GM18951 (cell line): ENCODE measurements around the gene SLAMF9.

ENCODE experiments used
- POLR2A ChIP-seq: IDR thresholded peaks from 4 replicates; pipeline ENCODE4 v1.6.1; 2011; ENCODE audit warnings: mild to moderate bottlenecking; ENCODE audit not compliant: insufficient read length, insufficient read depth; ENCODE audit errors: extremely low read depth
- in situ Hi-C: fragments of 300-500 bp; cut with MboI; formaldehyde crosslinking; loops from one replicate; pipeline ENCODE4 v1.12.0; 2022; ENCODE audit warnings: low sequenced_read_pairs, mixed read lengths, inconsistent platforms; ENCODE audit not compliant: unreplicated experiment

Gene SLAMF9

DNA sequence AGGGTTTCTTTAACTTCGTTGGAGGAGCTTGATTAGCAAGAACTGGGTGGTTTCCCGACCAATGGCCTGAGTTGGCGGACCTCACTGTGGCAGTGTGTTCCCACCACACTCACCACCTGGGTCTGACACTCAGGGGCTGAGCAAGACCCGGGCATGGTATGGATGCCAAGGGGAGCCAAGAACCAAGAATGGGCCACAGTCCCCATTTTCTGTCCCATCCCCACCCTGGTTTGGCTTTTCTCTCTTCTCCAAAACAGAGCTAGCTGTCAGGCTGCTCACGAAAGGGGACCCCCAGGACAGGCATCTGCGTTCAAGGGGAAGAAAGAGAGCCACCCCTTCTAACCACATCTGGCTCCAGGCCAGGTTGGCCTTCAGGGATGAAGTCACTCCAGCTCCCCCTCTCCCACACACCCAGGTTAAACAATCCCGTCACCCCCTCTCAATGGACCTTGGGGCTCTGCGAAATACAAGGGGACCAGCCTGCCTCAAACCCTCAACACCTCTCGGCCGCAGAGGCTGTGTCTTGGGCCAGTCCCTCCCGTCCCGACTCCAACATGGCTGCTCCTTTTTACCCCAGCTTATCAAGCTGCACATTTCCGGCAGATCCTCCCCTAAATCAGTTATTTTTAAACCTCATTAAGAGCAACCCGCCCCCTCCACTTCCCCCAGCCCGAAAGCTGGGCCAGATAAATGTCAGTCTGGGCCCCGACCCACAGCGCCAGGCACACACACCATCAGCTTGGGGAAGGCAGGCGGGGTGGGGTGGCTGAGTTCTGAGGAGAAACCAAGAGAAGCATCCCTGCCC lies 32.1 kb downstream of the SLAMF9 start:
- no peak for TF ChIP-seq POLR2A
- in situ Hi-C loops = no loop called here

DNA sequence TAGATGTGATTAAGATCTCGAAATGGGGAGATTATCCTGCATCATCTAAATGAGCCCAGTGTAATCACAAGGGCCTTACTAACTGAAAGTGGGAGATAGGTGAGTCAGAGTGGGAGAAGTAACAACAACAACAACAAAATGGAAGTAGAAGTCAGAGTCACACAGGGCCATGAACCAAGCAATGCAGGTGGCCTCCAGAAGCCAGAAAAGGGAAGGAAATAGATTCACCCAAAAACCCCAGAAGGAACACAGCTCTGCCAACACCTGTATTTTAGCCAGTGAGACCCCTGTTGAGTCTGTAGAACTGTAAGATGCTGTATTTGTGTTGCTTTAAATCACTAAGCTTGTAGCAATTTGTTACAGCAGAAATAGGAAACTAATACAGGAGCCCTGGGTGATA lies 32.8 kb downstream of the SLAMF9 start:
- no peak for TF ChIP-seq POLR2A
- in situ Hi-C loops = no loop called here

DNA sequence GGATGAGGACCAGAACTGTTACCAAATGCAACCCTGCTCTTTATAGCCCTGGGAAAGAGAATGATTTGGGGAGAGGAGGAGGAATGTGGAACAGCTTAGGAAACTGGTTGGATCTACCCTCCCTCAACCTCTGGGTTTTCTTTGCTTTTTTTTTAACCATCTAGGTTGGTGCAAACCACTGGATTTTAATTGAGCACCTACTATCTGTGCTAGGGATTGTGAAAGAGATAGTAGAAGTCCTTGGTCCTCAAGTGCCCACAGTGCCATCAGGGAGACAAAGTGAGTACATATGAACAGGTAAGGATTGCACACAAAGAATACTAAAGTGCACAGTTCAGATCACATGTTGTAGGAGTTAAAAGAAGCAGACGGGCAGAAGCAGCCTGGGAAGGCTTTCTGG lies 33.4 kb downstream of the SLAMF9 start:
- in situ Hi-C loops = no loop called here
- TF ChIP-seq POLR2A = no peak

DNA sequence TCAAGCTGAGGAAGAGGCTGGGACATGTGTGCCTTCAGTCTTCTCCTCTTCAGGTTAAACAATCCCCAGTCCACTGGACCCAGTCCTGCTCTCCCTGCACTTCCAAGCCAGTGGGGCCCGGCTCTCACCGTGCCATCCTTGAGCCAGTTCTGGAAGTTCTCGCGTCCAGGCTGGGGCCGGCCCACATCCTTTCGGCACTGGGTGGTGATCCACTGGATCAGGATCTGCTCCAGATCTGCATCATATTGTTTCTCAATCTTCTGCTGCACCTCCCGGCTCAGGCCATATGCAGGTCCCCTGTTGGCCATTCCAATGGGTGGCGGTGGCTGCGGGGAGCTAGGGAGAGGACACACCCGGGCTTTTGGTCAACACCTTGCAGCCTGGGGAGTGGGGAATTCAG lies 33.8 kb downstream of the SLAMF9 start:
- in situ Hi-C loops = no loop called here
- TF ChIP-seq POLR2A = no peak

DNA sequence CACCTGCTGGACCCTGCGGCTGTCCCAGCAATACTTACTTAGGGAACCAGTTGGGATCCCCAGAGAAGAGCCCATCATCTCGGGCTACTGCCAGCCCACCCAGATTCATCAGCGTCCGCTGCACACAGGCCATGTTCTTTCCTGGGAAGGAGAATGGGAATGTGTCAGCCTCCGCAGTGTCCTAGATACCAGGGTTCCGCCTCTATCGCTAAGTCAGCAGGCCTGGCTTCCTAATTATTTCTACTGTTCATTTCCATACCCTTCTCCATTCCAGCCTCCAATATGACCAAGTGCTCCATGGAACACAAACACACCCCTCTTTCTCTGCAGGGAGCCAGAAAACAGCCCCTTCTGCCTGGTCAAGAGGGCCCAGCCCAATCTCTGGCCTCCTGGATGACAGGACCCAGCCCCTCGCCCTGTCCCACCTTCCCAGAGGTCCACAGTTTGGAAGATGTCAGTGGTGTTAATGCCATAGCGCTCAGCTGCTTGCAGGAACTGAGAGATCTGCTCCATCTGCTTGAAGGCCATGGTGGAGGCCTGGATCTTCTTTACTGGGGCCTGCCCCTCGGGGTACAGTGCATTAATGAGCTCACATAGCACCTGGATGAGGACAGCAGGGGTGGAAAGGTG lies 34.7 kb downstream of the SLAMF9 start:
- no peak for TF ChIP-seq POLR2A
- in situ Hi-C loops = no loop called here

DNA sequence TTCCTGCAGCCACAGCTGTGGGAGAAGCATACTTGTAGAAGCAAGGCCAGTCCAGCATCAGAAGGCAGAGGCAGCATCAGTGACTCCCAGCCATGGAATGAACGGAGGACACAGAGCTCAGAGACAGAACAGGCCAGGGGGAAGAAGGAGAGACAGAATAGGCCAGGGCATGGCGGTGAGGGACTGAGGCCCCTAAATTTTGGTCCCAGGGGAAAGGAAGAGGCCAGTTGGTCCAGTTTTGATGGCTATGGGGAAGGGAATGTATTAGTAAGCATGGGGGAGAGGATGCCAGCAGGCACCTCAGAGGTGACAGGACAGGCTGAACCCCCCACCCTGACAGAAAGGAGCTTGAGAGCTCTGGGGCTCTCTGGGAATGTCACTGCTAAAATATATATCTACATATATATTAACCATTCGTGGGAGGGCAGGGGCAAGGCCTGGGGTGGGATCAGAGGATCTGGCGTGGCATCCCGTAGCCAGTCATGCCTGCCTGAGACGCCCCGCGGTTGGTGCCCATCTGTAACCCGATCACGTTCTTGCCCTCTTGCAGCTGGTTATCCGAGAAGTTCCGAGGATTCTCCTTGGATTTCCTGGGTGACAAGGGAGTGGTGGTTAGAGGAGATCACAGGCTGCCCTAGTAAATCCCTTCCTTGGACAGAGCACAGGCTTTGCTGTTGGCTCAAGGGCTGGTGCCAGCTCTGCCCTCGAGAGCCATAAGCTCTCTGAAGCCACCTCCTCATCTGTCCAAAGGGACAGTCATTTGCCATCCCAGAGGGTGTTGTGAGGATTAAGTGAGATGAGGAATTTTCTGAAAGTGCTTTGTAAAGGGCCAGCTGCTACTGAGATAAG lies 35.5 kb downstream of the SLAMF9 start:
- in situ Hi-C loops = no loop called here
- no peak for TF ChIP-seq POLR2A

DNA sequence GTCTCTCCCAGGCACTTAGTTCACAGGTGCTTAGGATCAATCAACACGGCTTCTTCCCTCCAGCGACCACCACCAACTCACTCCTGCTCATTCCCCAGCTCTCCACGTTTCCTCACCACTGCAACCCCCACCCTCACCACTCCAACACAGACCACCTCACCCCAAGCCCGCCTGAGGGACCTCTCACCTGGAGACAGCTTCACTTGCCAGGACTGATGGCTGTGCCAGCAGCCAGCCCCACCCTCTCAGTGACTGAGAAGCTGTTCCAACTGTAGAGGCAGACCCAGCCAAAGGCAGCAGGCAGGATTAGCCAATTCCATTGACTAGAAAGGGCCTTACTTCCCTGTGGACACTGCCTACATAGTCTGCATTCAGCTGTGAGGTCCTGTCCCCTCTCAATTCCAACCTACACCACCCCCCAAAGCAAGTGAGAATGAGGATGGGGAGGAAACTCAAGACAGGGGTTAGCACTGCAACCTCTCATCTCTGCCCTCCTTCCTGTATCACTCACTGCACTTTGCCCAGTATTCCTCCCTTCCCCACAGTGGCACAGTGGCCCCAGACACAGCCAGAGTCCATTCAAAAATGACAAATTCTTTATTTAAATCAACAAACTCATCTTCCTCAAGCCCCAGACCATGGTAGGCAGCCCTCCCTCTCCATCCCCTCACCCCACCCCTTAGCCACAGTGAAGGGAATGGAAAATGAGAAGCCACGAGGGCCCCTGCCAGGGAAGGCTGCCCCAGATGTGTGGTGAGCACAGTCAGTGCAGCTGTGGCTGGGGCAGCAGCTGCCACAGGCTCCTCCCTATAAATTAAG lies 36.3 kb downstream of the SLAMF9 start:
- in situ Hi-C loops = no loop called here
- TF ChIP-seq POLR2A = no peak

DNA sequence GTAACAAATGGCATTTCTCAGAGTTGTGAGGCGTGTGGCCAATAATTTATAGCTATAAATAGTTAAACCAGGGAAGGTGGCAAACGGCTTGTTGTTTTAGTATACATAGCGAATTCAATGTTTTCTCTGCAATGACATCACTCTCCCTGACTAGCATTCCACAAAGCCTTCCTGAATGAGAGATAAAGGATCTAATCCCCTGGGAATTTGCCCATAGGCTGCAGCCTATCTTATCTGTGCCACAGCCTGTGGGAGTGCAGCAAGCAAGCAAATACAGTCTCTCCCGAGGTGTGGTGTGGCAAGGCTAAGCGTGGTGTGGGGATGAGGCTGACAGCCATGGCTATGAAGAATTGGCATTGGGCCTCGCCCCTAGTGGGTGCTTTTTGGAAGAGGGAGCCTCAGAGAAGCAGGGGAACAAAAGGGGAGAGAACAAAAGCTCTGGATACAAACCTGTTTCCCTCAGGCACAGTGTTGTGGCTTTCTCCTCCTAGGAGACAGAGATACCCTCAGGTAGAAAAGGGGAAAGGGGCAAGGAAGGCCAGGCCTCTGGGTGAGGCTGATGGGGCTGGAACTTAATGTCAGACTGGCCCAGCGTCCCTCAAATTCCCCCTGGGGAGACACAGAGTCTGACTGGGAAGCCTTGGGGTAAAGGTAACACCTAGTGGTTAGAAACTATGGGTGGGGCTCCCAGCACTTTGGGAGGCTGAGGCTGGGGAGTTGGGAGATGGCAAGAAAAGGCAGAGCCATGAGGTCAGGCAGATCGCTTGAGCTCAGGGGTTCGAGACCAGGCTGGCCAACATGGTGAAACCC lies 37.6 kb downstream of the SLAMF9 start:
- in situ Hi-C loops = no loop called here
- no peak for TF ChIP-seq POLR2A

DNA sequence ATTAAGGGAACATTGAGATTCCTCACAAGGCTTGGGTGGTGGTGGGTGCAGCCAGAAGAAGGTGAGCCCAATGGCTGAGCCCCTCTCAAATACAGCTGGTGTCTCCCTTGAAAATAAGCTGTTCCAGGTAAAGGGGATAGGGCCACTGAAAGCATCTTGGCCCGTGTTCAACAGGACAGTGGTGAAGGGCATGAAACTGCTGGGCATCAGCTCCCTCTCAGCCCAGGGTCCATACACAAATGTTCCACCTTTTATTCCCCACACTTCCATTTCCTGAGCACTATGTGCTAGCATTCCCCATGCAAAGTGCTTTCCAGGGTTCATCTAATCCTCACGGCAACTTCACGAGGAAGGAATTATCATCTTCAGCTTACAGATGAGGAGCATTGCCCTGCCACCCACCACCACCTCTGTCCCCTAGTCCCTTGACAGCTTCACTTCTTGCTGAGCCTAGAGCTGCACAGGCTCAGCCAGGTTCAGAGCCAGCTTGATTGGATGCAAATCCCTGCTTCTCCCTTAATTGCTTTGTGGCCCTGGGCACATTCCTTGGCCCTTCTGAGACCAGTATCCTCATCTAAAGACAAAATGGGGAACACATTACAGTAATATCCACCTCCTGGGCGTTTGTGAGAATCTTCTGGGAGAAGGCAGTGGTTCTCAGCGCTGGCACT lies 38.3 kb downstream of the SLAMF9 start:
- in situ Hi-C loops = no loop called here
- no peak for TF ChIP-seq POLR2A

DNA sequence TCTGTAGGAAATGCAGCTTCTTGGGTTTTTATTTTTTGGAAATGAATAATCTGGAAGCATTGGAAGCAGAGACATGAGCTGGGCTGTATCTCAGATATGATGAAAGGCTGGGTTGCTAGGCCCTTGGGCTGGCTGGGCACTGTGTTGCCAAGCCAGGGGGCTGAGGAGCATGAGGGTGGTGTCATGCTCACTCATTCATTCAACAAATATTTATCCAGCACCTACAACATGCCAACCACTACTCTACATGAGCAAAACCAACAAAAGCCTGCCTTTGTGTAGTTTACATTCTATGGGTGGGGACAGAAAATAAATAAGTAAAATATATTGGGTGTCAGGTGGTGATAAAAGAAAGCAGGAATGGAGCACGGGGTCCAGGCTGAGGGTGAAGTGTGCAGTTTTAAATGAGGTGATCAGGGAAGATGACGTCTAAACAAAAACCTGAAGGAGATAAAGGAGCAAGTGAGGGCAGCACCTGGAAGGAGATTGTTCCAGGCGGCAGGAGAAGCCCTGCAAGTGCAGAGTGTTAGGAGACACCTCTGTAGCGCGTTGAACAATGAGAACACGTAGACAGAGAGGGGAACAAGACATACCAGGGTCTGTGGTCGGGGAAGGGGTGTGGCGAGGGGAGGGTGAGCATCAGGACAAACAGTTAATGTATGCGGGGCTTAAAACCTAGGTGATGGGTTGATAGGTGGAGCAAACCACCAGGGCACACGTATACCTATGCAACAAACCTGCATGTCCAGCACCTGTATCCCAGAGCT lies 39.6 kb downstream of the SLAMF9 start:
- no peak for TF ChIP-seq POLR2A

More for the DNA sequence above, 39.6 kb downstream of the SLAMF9 start:
- in situ Hi-C loops = no loop called here
